GM19372 (cell line): ENCODE measurements around the gene DCANP1.

Experiments used
- ATAC-seq: cut with Tn5 transposase; IDR thresholded peaks from one replicate; pipeline ENCODE4 v1.9.1; 2021; ENCODE audit warnings: mild to moderate bottlenecking, low read depth, moderate library complexity; ENCODE audit not compliant: unreplicated experiment

DCANP1 gene

DNA sequence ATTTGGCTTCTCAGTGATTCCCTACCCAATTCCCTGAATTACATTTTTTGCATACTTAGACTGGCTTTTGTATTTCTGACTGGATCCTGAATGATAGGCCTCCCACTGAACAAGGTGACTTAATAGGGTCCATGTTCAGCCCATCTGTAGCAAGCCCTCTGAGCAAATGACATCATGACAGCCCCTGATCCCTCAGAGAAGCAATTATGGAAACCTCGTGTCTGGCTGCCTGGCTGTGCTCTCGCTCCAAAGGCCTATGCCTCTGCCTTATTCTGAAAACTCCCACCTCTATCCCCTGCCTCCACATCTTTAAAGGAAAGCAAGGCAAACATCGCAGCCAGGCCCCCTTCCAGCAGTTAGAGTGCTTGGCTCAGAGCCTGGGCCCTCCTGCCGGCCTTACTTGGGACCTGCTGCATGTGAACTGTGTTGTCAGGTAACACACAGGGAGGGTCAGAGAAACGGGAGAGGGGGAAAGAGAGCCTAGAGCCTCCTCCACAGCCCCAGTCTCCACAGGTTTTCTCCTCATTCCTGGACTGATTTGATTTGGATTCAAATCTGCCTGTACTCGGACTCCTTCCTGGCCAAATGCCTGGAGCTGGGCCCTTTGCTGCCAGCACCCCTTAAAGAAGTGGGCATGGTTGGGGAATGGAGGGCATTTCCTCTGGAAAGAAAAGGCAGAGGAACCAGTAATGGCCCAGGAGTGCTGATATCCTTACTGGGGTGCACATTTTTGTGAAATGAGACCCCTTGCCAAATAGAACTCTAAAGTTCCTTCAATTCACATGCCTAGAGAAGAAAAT, 3.8 kb downstream of the DCANP1 start:
- no peak for ATAC-seq

DNA sequence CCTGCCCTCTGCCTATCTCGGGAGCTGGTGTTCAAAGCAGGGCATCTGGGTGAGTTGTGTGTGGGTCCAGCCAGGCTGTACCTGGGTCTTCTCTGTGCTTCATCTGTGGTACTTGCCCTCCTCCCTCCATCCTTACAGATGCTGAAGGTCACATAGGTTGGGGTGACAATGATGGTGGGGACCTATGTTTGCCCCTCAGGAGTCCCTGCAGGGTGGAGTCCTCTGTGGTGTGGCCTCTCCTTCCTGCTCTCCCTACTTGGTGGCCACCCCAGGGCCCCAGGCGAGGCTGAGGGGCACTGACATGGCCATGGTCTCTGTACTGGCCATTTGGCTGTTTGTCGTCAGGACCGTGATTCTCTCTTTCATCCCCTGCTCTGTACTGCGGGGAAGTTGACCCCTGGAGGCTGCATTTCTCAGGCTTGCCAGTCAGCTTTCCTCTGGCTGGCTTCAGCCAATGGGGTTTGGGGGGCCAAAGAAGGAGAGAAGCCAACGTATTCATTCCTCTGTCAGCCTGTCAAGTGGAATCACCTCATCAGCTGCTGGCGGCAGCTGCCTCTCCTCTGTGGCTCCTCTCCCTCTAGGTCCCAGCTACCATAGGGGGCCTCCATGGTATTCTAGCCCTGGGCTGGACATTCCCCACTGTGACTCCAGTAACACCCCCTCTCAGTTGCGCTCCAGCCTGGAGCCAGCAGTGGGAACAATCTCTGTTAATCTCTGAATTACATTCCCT, 4.6 kb downstream of the DCANP1 start:
- no peak for ATAC-seq

DNA sequence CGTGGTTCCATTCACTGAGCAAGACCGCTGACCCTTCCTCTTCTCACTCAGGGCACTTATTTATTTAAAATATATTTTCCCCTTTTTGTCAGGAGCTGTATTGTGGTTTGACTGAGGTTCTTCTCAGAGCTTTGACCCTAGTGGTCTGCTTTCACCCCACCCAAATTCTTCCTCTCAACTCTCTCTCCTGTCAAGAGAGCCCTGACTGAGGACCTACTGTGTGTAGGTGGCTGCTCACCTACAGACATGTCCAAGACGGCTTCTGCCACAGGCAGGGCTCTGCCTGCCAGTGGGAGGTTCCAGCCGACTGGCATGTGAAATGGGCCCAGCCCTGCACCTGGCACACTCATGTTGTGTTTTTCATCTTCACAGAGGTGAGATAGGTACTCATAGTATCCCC, 5.2 kb downstream of the DCANP1 start:
- no peak for ATAC-seq

DNA sequence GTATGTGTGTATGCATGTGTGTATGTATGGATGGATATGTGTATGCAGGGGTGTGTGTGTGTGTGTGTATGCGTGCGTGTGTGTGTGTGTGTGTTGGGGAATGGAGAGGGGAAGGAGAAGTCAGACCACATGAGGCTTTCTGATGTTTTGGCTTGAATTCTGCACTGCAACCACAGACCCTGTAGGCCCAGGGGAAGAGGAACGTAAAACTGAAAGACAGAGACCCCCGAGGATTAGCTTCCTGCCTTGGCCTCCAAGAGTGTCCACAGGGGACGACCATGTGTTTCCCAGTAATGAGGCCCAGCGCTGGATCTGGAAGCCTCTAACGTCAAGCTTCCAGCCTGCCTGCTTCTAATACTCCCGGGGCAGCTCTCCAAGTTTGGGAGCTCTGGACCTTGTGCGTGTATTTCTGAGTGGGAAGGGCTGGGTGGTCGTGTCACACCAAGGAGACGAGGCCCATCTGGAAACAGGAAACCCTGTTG, 5.8 kb downstream of the DCANP1 start:
- ATAC-seq = no peak

DNA sequence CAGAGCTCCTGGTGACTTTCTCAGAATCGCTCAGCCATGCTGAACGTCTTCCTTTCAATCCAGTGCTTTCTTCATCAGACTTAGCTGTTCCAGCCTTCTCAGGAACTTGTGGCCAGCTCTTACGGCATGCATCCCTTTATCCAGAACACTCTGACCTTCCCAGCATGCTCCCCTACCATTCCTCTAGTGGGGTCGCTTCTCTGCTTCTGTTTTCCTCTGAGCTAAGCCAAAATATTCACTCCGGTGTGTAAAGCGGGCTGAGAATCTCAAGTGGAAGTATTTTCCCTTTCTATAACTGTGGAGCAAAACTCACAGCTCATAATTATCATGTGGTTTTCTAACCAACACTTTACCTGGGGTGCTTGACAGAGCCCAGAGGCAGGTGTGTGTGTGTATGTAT, 6.2 kb downstream of the DCANP1 start:
- no peak for ATAC-seq

DNA sequence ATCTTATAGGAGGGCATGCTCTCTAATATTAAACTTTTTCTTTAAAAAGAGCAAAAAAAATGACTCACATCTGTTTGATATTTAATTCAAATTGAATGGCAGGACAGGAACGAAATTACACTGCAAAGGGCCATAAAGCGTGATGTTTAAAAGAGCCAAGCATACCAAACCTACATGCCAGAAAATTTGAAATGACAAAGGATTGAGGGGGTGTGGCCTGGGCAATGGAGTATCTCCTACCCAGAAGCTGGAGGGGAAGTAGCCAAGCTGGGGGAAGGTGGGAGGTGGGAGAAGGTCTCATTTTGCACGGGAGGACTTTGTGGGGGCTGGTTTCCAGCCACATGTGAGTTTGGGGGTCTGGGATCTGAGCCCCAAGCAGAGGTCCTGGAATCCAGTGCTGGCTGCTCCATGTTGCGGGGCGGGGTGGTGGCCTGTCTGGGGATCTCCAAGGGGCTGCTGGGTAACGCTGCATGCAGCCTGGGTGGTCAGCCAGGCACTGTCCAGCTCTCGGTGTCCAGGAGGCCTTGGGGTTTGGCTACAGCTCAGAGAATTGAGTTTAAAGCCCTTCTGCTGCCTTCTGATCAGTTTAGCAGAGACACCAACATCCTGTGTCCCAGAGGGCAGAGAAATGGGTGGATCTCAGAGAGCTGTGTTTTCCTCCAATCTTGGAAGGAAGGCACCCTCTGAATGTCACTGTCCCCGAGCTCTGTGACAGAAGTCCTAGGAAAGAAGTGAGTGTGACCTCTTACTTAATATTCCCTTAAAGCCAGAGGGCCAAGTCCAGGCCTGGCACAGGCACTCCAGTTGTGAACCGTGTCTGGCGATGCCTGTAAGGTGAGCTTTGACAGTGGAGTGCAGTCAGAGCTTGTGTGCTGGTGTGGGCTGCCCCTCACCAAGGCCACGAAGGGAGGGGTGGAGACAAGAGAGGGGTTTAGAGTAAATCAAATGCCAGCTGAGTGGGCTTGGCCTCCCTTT, 7.6 kb downstream of the DCANP1 start:
- no peak for ATAC-seq

DNA sequence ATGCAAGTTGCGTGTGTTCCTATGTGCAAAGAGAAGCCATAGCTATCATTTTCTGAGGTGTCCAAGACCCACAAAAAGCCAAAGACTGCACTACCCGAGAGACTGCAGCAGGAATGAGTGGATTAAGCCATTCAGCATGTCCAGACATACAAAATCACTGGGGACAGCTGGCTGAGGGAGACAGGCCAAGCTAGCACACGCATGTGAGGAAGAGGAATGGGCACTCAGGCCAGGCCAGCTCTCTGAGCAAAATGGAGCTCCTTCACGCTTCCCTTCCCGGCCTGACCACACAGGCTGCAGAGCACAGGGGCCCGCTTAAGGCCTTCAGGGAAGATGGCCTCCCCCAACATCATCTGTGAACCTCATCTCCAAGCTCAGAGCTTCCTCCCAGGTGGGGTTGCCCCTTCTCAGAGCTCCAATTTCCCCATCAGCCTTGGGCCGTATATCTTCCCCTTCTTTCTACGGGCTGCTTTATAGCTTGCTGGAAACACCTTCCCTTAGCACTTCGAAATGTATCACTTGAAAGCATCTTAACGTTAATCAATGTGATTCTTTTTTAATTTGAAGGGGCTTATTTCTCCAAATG, 8.4 kb downstream of the DCANP1 start:
- ATAC-seq = no peak

DNA sequence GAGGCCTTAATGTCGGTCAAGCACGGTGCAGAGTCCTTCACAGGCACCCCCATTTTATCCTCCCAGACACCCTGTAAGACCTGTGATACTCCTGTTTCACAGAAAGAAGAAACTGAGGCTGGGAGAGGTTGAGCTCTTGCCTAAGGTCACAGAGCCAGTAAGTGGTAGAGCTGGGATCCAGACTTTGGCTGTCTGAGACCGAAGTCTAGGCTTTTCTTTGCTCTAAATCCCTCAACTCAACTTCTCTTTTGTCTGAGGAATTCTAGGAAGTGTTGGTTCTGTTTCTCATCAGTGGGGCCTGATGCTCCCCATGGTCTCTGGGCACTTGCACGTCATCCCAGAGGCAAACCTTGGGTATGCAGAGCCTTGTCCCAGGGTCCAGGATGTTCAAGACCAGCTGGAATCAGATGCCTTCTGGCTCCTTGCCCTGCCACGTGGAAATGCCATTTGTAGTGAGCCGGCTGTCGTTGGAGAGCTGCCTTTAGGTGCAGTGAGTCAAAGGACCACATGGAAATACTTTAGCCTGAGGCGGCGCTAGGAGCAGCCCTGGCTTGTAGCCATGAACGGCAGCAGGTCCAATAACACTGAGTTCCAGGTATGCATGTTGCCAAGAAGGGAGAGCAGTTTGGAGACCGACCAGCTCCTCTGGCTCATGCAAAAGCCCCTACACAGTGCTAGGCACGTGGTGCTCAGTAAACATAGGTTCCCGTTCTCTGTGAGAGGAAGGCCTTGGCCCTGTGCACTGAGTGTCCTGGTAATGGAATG, 9.2 kb downstream of the DCANP1 start:
- ATAC-seq = no peak

DNA sequence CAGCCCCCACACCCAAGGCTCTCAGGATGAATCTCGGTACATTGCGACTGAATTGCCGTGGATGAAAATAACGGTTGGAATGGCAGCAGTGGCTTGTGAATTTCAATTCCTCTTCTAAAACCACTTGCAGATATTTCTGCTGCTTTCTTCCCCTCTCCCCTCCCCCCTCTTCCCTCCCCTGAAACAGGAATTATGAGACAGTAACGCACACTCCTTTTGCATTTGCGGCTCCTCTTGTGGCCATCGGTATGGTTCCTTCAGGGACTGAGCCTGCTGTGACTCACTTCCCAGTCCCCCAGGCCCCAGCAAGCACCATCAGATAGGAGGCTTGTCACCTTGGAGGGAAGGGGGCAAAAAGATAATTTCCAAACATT, 9.7 kb downstream of the DCANP1 start:
- no peak for ATAC-seq

DNA sequence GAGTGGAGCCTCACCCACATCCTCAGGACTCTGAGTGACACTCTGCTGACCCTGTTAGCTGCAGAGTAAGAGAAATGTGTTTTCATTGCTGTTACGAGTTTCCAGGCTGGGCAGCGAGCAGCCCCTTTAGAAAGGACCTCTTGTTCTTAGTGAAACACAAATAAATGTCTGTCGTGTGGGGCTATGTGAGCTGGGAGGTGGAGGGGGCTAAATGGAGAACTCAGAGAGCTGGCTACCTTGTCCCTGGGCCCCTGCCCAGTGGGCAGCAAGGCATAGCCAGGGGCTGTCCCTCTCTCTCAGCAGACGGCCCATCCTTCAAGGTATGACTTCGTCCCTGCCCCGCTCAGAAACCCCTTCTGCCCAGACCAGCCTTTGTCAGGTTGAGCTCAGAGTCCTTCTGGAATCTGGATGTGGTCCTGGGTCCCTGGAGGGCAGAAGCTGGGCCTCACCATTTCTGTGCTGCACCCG, 10.2 kb downstream of the DCANP1 start:
- ATAC-seq = no peak

DNA sequence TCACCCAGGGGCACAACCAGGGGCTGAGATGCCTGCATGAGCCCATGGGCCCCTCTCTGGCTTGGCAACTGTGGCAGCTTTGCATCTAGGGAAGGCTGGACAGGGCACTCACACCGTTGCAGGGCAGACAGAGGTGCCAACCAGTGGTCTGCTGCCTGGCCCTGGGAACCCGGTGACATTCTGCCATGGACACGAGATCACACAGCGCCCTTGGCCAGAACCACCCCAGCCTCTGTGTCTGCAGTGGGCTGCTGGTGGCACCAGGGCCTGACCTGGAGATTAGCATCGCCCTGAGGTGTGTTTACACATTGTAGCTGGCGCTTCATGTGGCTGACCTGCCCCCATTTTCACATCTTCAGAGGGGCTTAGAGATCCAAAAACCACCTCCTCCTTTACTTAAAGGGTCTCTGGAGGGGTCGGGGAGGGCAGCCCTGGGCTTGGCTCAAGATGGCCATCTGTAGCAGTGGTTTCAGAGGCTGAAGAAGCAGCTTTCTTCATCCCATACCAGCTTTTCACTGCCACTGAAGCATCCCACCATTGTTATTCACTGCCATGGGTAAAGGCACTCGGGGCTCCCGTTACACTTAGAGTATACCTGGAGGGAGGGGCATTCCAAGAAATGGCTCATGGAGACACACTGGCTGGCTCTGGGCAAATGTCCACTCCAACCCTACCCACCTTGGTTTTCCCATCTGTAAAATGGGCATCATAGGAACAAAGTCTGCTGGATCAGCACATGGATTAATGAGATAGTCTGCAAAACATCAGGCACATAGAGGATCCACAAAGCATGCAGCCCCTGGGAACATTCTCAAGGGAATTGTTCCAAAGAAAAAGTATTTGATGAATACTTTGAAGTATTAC, 11.4 kb downstream of the DCANP1 start:
- no peak for ATAC-seq

DNA sequence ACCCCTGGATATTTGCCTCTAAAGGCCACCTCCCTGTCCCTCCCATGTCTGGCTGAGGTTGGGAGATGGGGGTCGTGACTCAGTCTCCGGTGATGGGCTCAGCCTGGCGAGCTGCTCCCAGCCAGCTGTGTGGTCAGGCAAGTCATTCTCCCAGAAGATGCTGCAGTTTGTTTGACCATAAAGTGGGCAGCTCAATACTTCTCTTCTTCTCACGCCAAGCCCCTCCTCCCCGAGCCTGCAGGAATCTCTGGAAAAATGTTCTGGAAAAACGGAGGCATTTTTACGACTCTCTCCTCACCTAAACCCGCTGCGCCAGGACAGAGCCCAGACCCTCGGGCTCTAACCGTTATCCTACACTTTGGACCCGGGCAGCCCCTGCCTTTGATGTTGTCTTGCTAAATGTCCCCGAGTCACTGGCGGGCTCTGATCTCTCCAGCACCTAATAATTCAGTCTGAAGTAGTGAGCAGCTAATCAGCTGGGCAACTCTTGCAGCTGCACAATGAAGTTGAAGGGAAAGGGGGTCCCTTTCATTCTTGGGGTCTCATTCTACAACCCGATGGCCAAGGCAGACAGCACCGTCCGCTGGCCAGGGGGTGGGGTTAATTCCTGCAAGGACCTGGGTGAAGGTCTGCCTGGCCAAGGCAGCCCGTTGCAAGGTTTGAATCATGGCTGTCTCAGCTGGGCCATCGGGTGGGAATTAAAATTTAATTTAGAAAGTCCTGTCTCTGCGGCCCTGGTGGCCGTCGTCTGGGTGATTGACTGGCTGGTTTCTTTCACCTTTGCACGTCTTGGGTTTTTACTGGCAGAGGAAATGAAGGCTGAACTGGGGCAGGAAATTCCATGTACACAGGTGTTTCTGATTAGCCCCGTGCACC, 12.3 kb downstream of the DCANP1 start:
- no peak for ATAC-seq

DNA sequence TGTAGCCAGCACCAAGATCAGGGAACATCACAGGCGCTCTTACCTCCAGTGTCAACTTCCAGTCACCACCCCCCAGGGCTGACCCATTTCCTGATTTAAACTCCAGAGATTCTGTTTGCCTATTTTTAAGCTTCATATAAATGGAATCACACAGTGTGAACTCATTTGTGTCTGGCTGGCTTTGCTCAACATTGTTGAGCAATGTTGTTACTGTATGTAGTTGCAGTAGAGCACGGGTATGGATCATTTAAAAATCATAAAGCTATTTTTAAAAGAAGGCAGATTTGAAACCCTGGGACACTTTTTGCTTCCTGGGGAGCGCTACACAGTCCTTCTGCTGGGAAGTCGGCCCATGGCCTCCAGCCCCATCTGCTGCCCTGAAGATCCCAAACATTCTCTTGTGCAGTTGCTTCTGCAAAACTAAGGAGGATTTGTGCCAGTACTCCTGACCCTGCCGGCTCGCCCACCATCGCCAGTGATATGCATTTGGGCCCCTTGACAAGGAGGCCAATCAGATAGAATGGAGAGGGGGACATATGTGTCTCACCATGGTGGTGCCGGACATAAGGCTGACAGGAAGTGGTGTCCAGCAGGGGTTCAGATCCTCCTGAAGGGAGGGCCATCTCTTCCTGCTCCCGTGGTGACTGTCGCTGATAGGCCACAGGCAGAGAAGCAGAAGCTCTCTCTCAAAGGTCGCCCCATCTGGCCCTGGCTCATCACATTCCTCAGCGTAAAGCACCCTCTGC, 13.3 kb downstream of the DCANP1 start:
- ATAC-seq = no peak

DNA sequence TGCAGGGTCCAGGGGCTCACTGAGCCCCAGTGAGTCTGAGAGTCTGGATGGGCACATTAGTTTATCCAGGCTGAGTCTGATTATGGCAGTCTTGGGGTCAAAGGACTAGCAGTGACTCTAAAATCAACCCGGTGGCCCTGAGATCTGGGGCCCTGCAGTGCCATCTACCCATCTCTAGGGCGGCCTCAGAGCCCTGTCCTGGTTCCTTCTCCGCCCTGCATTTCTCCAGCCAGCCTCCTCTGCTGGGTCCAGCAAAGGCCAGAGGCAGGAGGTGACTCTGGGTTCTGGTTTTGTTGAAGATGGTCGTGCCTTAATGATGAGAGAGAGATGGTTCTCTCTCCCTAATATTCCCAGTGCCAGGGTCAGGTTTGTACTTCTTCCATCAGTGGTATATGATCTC, 15.0 kb downstream of the DCANP1 start:
- no peak for ATAC-seq

DNA sequence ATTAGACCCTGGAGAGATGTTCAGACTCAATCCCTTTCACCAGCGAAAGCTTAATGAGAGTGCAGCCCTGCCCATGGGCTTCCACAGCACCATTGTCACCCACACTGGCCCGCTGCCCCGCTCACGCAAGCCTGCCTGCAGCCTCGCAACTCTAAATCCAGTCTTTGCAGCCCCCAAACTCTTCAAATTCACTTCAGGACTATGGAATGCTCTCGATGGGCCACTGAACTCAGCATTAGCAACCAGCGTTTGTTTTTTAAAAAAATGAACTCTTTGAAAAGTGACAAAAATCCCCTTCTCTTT, 17.1 kb downstream of the DCANP1 start:
- ATAC-seq = no peak

DNA sequence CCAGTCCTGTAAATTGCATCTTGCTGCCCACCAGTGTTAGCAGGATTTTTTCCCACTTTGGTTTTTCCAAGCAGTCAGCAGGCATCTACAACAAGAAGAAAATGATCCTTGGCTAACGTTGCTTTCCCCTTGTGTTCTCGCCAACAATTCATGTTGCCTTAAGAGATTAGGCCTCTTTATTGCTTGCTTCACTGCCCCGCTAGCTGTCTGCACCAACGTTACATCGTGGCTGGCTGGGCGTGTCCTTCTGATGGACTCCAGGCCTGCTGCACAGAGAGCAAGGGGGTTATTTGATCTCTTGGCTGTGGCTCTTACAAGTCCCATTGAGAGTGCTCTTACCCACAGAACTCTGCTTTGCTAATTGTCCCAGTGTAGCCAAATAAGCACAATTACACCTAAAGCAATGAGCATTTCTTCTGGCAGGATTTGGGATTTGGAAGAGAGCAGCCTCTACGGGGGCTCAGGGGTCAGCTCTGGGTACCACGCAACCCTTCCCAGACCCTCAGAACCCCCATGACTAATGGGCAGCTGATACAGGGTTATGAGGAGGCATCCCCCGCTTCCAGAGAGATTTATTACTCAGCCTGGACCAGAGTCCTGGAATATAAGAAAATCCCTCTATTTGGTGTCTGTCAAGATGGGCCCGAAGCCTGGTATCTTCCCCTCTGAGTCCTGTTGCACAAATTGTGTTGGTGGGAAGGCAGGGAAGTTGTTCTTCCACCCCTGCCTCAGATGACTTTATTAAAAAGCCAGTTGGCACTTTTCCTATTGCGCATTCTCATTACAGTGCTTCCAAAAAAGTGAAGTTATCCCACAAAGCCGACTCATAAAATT, 17.6 kb downstream of the DCANP1 start:
- ATAC-seq = no peak
